ENCODE results near the gene TFAP2A.

- no peak for TF ChIP-seq CTCF (IDR thresholded peaks at IDR 0.05; ENCODE audit: low read length)
- no peak for TF ChIP-seq EZH2 (IDR thresholded peaks at IDR 0.05; ENCODE audit: borderline replicate concordance, low read length)
These were observed 23.0 kb upstream of the TFAP2A start for GRCh38 chr6:10437891-10438290.
